CD1c-positive myeloid dendritic cell (primary cell): ENCODE results near the gene RSPO4.
A peak's percentile ranks its signal among the peaks of the same experiment; 100 is the strongest.
"Not testable (repeated sequence)": the region's sequence is repeated elsewhere in the genome, so short reads cannot be mapped to it uniquely, and the experiment has no call there.

Source experiments
- DNase-seq: peaks from one replicate; pipeline ENCODE4 v3.0.0-alpha.2; 2016; ENCODE audit errors: extremely low spot score

Gene RSPO4

DNA sequence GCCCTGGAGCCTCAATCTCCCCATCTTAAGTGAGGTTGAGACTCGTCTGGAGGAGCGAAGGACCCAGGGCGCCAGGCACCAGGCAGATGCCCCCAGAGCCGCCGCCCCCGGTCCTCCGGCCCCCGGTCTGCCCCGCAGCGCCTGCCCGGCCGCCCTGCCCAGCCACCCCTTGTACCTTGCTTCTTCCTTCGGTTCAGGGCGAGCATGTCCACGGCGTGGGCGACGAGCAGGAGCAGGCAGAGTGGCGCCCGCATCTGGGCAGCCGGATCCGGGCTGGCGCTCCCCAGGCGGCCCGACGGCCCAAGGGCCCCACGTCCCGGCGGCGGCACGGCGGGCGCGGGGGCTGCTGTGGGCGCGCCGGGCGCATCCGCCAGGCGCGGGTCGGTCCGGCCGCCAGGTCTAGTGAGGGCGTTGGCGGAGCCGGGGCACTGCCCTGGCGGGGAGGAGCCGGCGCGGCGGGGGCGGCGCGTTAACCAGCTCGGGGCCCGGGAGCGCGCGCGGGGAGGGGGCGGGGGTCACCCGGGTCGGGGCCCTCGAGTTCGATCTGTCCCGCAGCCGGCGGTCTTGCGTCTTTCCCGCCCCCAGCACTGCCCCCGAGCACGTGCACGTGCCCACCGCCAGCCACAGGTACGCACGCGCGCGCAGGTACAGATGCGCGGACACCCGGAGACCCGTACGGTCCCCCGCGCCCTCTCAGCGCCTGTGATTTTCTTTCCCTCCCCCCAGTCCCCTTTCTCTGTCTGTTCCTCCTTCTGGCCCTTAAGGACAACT lies at the start of gene RSPO4:
Gene RSPO4 (minus strand): TSS at position 401 of the 771 bp plus-strand sequence. CDS start 147 bp downstream, at position 254.
- no peak for DNase-seq

DNA sequence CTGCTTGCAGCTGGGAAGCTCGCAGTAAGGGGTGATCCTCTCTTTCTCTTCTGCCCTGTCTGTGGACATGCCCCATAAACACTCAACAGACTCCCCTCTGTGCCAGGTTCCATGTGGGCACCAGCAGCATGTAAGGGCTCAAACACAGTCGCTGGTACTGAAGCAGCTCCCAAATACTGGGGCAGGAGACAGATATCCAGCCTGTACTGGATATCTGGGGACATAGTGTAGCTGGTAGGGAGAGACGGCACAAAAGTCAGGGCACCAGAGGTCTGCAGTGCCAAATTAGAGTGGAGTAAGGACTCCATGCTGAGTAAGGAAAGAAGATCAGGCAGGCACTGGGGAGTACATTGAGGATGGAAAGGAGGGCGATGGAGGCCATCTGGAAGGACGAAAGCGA lies 48.3 kb upstream of the RSPO4 start:
- DNase-seq = no peak

DNA sequence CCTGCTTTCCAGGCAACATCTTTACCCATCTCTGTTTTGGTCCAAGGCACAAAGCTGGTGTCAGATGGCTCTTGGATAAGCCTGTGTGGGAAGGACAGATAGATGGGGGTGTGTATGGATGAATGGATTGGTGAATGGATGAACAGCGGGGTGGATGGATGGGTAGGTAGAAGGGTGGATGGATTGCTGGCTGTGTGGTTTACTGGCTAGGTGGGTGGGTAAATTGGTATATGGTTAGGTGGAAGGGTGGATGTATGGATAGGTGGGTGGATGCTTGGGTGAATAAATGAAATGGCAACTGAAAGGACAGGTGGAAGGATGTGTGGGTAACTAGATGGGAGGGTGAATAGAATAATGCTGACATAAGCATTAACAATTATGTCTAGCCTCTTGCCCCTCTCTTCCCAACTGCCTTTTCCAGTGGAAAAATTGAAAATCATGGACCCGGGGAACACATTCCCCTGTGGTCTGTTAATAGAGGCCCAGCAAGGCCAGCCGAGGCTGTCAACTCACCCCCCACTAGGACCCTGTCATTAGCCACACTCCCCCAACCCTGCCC lies 43.8 kb upstream of the RSPO4 start:
- DNase-seq = no peak

DNA sequence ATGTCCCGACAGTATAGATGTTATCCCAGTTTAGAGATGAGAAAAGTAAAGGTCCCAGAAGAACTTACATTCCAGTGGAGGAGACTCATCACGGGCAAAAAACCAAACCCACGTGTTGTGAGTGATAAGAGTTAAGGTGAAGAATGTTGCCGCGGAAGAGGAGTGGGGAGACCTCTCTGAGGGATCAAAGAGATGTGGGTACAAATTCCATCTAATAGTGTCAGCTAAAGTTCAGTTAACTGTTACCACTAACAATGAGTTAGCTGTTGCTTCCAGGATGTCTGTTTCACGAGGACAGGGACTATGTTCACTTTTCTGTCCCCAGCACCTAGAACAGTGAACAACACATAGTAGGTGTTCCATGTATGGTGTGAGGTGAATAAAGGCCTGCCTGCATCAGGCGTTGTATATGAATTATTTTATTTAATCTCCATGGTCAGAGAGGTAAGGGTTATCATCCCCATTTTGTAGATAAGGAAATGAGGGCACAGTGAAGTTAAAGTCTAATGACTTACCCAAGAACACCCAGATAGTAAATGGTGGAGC lies 39.8 kb upstream of the RSPO4 start:
- DNase-seq = no peak

DNA sequence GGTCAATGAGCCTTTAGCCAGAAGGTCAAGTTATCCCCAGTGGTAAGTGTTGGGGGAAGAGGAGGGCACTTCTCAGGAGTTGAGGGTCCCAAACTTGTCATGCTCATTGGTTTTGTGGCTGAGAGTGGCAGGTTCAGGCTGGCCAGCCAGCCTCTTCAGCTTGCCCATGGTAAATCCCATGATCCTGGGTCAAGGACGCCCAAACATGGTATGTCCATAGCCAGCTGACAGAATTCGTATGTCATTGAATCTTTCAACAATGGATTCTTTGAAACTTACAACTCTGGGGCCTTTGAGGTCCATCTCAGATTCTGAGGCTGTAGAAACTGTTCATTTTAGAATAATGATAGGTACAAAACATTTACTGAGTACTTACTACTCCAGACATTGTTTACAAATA lies 36.1 kb upstream of the RSPO4 start:
- DNase-seq = no peak

DNA sequence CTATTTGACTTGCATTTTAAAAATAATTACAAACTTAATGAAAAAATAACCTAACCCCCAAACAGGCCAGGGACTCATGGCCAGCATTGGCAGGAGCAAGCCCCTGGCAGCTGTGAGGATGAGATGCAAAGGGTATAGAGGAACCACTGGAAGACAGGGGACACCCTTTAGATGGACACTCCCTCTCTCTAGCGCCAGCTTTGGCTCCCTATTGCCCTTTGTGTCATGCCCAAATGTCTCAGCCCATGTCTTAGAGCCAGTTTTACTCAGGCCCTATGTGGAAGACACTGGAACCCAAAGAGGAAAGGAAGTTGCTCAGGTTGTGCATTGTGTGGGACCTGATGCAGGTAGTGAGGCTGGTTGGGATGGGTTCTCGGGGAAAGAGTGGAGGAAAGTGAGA lies 34.9 kb upstream of the RSPO4 start:
- no peak for DNase-seq

DNA sequence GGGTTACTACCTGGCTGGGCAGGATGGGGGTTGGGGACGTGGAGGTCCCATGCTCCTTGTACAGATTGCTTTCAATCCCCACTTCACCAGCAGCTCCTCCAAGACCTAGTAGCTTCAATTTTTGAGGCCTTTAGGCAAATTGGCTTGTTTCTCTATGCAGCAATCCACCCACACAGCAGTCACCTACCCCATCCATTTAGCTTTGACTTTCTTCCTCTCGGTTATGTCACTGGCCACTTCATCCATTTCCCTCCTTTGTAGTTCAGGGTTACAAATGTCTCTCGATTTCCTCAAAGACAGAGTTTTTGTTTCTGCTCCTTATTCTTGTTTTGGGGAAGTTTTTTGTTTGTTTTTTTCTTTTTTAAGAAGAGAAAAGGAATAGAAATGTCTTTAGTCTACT lies 33.4 kb upstream of the RSPO4 start:
- peak; percentile 43 for DNase-seq

DNA sequence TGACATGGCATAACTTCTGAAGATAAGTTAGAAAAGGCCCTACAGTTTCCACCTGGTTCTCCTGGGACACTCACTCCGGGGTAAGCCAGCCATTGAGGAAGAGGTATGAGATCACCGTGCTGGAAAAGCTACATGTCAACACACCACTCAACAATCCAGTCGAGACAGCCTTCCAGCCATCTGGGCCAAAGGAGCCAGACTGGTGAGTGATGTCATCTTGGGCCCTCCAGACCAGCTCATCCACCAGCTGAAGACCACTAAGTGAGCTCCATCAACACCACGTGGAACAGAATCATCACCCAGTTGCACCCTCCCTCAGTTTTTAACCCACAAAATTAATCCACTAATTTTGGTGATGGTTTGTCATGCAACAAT lies 32.3 kb upstream of the RSPO4 start:
- DNase-seq = peak; percentile 70

DNA sequence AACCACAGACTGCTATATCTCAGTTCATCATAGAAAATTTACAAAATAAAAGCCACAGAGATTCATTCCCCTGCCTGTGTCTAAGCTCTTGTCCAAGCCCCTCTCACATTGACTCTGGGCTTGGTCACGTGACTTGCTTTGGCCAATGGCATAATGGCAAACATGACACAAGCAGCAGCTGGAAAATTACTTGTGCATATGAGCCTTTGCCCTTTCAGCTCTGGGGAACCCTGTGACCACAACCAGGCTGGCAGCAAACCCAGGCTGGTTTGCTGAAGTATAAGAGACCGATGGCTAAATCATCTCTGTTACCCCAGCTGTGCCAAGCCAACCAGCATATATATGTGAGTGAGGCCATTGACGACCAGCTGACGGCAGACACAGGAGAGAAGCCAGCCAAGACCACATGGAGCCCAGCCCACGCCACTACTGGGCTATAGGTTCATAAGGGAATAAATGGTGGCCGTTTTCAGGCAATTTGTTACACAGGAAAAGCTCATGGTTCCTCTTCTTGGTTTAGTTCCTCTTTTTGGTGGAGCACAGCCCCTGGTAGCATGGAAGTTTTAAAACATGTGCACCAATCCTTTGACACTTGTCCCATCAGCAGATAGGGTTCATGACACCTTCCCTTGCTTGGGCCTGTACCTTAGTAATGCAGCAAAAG lies 31.8 kb upstream of the RSPO4 start:
- peak; percentile 89 for DNase-seq

DNA sequence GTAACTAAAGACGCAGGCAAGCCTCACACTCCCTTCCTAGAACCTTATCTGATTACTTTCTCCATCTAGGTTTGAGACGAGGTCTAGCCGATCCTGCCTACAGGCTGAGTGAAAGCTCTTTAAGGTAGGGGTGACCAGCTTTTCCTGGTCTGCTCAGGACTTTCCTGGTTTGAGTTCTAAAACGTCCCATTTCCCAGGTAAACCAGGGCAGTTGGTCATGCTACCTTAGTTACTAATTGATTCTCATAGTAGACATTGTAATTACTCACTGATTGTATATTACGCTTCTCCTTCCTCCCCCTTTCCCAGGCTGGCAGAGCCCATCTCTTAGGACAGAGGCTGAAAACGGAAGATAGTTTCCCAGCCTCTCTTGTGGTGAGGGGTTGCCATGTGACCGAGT lies 27.9 kb upstream of the RSPO4 start:
- no peak for DNase-seq

DNA sequence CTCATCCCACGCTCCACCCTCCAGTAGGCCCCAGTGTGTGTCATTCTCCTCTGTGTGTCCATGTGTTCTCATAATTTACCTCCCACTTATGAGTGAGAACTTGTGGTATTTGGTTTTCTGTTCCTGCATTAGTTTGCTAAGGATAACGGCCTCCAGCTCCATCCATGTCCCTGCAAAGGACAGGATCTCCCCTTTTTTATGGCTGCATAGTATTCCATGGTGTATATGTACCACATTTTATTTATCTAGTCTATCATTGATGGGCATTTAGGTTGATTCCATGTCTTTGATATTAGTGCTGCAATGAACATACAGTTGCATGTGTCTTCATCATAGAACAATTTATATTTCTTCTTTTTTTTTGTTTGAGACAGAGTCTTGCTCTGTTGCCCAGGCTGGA lies 24.1 kb upstream of the RSPO4 start:
- DNase-seq = not testable (repeated sequence)

DNA sequence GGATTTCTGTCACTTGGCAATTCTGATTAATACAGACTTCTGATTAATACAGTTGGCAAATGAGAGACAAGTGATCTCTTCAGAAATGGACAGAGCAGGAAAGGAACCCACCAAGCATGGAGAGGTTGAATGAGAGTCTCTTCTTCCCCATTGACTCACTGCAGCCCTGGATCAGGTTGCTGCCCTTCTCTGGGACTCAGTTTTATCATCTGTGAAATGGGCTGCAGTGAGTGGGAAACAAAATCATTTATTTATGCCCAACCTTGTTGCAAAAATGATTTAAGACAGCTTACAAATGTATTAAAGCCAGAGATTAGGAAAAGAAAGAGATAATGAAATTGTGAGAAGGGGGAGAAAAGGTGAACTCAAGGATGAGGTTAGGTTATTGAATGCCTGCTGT lies 20.8 kb upstream of the RSPO4 start:
- no peak for DNase-seq

DNA sequence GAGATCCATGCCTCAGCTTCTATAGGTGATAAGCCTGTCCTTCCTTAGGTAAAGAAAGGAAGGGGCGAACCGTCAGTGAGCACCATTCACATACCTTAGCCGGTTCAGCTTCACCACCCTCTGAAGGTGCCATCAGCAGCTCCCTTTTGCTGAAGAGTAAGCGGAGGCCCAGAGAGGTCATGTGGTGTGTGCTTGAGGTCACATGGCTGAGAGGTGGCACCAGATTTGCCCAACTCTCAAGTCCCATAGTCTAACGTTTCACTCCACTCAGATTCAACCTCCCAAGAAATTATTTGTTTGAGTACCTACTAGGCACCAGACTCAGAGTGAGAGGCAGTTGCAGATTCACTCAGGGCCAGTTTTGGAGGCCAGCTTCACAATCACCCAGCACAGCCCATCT lies 18.5 kb upstream of the RSPO4 start:
- DNase-seq = no peak

DNA sequence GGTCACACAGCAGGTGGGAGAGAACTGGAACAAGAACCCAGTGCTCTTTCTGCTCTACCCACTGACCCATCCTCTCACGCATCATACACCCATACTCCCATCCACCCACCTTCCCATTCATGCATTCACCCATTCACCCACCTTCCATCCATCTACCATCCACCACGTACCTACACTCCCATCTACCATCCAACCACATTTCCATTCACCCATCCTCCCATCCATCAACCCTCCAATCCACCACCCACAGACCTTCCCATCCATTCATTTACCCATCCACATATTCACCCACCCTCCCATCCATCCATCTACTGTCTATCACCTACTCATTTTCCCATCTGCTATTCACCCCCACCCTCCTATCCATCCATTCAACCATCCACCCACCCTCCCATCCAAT lies 17.2 kb upstream of the RSPO4 start:
- no peak for DNase-seq

DNA sequence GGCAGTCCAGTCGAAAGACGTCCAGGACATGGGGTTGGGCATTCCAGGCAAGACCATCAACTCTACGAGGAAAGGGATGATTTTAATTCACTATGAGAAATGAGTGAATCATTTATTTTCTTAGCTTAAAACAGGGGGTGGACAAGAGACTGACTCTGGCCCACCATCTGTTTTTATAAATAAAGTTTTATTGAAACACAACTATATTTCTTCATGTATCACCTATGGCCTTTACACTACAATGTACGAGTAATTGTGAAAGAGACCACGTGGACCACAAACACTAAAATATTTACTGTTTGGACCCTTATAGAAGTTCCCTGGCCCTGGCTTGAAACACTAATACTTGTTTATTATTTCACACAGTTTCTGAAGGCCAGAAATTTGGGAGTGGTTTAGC lies 15.6 kb upstream of the RSPO4 start:
- DNase-seq = no peak

DNA sequence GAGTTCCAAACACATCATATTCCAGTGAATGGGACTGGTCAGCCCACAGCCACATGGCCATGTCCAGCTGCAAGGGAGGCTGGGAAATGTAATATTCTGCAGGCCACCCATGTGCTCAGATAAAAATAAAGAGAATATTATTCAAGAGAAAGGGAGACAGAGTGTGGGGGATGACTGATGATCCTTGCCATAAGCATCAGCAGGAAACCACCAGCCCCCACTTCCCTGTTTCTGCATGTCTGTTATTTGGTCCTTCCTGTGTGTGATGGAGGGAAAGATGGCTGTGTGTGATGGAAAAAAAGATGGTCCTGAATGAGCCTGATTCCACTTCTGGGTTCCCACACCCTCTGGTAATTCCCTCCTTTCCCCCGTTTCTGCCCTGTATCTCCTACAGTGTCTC lies 13.1 kb upstream of the RSPO4 start:
- DNase-seq = no peak

DNA sequence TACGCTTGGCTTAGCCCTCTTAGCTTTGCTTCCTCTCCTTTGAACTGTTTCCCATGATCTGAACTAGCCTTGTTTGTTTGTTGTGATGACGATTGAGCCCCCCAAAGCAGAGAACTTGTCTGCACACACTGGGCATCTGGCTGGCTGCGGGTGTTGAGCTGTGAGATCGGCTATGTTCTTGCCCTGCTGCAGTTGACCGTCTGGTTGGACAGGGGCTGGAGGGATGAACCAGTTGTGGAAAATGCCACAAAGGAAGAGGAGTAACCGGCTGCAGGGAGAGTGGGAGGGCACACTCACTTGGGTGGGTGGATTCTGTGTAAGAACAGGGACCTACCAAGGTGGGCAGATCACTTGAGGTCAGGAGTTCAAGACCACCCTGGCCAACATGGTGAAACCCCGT lies 12.4 kb upstream of the RSPO4 start:
- DNase-seq = no peak

DNA sequence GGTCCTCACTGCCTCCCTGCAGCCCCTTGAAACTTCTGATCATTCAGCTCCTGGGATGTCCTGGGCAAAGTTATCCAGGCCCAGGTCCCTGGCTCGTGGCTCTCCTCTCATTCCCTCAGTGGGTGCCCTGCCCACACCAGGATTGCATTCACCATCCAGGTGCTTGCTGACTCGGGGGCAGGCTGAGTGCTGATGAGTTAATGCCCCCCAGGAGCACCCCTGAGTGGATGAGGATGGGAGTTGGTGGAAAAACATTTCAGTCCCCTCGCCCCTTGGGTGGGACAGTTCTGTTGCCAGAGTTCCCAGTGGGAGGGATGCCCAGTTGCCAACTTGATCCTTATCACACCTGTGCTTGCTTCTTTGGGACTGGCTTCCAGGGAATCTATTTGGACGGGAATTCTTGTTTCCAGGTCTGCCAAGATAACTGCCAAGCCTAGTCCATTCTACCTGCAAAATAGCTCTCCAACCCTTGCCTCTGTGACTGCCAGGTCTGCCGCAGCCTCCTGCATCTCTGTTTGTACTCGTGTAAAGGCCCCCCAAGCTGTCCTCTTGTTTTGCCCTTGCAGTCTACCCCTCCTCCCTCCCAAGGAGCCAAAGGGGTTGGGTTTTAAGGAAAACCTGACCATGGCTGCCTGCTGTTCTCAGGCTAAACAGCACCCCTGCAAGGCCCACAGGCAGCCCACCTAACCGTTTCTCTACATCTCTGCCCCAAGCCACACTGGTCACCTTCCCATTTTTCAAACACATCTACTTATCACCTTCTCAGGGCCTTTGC lies 11.6 kb upstream of the RSPO4 start:
- no peak for DNase-seq

DNA sequence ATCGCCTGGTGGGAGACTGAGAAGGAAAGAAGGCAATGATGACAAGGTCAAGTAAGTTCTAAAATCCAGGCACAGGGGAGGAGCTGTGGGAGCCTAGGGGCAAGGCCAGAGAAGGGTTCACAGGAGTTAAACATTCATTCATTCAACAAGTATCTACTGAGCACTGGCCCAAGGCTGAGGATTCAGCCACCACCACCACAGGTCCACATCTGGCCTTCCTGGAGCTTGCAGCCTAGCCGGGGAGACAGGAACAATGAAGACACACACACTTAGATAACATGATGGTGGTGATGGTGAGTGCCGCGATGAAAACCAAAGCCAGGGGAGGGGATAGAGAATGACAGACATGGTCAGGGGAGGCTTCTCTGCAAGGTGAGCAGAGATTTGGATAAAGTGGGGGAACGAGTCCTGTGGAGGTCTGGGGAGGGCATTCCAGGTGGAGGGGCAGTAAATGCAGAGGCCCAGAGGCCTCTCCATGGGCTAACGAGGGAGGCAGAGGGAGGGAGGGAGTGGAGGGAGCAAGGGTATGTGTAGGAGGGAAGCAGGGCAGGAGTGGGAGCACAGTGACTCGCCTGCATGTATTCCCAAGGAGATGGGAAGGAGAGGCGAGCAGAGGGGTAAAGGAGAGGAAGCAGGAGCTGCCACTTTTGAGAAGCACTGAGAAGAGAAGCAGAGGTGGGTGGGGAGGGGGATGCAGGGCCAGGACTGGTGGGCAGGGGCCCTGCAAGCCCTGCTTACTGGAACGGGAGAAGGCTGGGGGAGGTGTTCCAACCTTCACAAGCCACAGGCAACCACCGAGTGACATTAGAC lies 10.5 kb upstream of the RSPO4 start:
- DNase-seq = no peak

DNA sequence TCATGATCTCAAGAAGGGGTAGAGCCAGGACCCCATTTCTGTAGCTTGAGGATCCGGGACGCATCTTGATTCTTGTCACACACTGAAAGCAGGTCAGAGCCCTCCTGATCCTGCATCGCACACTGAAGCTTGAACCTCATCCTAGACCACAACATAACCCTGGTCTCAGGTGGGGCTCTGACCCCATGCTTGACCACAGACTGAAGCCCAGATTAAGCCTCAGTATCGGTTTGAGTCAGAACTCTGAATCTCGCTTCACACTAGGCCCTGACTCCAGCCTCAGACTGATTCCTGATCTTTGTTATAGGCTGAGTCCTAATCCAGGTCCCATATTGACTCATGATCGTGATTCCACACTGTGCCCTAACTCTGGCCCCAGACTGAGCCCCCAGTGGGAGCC lies 8.5 kb upstream of the RSPO4 start:
- no peak for DNase-seq

DNA sequence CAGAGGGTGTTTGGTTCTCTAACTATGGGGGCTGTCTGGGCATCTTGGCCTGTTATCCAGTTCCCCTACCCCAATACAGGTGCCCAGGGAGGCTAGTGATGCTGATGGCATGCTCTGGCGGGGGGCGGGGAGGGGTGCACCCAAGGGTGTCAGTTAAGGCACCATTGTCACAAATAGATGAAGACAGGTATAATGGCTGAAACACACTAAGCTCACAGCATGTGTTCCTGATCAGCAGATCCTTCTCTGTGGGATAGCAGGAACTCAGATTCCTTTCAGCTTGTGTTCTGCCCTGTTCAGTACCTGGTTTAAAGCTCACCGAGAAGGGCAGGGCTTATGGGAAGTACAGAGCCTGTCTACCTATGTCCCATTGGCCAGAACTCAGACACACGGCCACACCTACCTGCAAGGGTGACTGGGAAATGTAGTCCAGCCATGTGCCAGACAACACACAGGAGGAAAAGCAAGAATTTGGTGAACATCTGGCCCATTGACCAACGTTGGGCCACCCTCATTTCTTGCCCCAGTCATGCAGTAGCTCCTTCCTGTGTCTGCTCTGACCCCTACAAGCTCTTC lies 3.4 kb upstream of the RSPO4 start:
- peak; percentile 26 for DNase-seq
